Measurements from ENCODE around the gene BIN2.

GRCh38 chr12:51265024-51265423 lies 59.0 kb downstream of the BIN2 start:
- TF ChIP-seq RAD21 (IDR thresholded peaks at IDR 0.05; ENCODE audit: insufficient read depth, low read depth, low read length) (no peak), SIN3A (IDR thresholded peaks at IDR 0.05; ENCODE audit: low read depth, low read length) (no peak), CEBPB (IDR thresholded peaks at IDR 0.05; ENCODE audit: borderline replicate concordance in 1 of 2, low read depth in 2 of 2, low read length in 2 of 2) (no peak)
- TF ChIP-seq, protein P1, sequence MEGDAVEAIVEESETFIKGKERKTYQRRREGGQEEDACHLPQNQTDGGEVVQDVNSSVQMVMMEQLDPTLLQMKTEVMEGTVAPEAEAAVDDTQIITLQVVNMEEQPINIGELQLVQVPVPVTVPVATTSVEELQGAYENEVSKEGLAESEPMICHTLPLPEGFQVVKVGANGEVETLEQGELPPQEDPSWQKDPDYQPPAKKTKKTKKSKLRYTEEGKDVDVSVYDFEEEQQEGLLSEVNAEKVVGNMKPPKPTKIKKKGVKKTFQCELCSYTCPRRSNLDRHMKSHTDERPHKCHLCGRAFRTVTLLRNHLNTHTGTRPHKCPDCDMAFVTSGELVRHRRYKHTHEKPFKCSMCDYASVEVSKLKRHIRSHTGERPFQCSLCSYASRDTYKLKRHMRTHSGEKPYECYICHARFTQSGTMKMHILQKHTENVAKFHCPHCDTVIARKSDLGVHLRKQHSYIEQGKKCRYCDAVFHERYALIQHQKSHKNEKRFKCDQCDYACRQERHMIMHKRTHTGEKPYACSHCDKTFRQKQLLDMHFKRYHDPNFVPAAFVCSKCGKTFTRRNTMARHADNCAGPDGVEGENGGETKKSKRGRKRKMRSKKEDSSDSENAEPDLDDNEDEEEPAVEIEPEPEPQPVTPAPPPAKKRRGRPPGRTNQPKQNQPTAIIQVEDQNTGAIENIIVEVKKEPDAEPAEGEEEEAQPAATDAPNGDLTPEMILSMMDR (IDR thresholded peaks at IDR 0.05 in 2 of 3, conservative IDR thresholded peaks at IDR 0.05 in 1 of 3; ENCODE audit: control insufficient read depth in 2 of 3, extremely low read depth in 1 of 3, insufficient read depth in 1 of 3, low read depth in 3 of 3, low read length in 3 of 3): no peak
